Left lung (tissue), 10 donors: ENCODE results near the gene SIRT3. TPM values are rescaled to one million over a fixed set of nuclear protein-coding genes. Genes with fewer than 3 reads are reported as not detected.
"Not testable (repeated sequence)": the region's sequence is repeated elsewhere in the genome, so short reads cannot be mapped to it uniquely, and the experiment has no call there.

Source experiments
- ATAC-seq: fragments of 200-7000 bp; cut with Tn5 transposase; one replicate; pipeline ENCODE4 v1.9.1; 2020; ENCODE audit warnings: moderate library complexity
- DNase-seq, 4 donors: peaks; one replicate each; pipeline ENCODE4 v3.0.0-alpha.2; 2013 to 2020
- H3K27ac ChIP-seq, 2 donors: fragments of 200-600 bp; sonication (generic) in 1 of 2; one replicate each; pipeline versions ENCODE4 v1.5.0 to v1.8.0; 2020 to 2021
- H3K27me3 ChIP-seq, 2 donors: fragments of 200-600 bp; sonication (generic) in 1 of 2; one replicate each; pipeline versions ENCODE4 v1.5.0 to v1.8.0; 2020 to 2021
- H3K36me3 ChIP-seq, 2 donors: fragments of 200-600 bp; sonication (generic) in 1 of 2; one replicate each; pipeline versions ENCODE4 v1.5.0 to v1.8.0; 2020 to 2021
- H3K4me1 ChIP-seq, 2 donors: fragments of 200-600 bp; one replicate each; pipeline ENCODE4 v1.8.0; 2021
- H3K4me3 ChIP-seq, 2 donors: fragments of 200-600 bp; sonication (generic) in 1 of 2; one replicate each; pipeline versions ENCODE4 v1.5.0 to v1.8.0; 2020 to 2021; ENCODE audit warnings: mild to moderate bottlenecking in 1 of 2
- H3K9me3 ChIP-seq, 2 donors: fragments of 200-600 bp; sonication (generic) in 1 of 2; one replicate each; pipeline versions ENCODE4 v1.5.0 to v1.8.0; 2020 to 2021
- CTCF ChIP-seq, 2 donors: fragments of 200-600 bp; sonication (generic) in 1 of 2; IDR thresholded peaks; one replicate each; pipeline versions ENCODE4 v1.5.0 to v1.8.0; 2021; ENCODE audit warnings: antibody characterized with exemption in 2 of 2
- intact Hi-C, 2 donors: fragments of 100-400 bp; cut with DNase I; formaldehyde crosslinking; loops; one replicate each; pipeline versions ENCODE4 v1.11.2 to v1.14.2; 2022
- polyA plus RNA-seq, 6 donors: library from polyadenylated mRNA; unstranded; fragments of 120-200 nt; gene quantifications; one replicate each; pipeline ENCODE4 v1.2.1, GENCODE V29; 2013; ENCODE audit not compliant: insufficient read length in 6 of 6
- total RNA-seq, 2 donors: library from RNA; stranded (reverse); fragmentation: NEBNext Ultra II Directional; extraction: Animal tissue kit (Norgen Biotek cat#: 25700); gene quantifications; one replicate each; pipeline ENCODE4 v1.2.1, GENCODE V29; 2021
- donor health status: DM: no; HTN: yes; CAD: no.
- donor health status: DM: no; HTN: no; CAD: no.

The SIRT3 gene
- total and polyA plus RNA-seq, 8 donors, result 13.5 to 36.6 (median 29.8) TPM

- ATAC-seq (no peak), DNase-seq (no peak)
- Histone ChIP-seq H3K27me3 (no peaks in the 10 kb centered on the region), H3K4me1 (peaks cover 11 to 28% of the 10 kb centered on the region in 2 donors), H3K9me3 (no peaks in the 10 kb centered on the region), H3K36me3 (peaks cover 0 to 65% of the 10 kb centered on the region in 2 donors), H3K27ac (no peak overlapping the region), H3K4me3 (no peak overlapping the region)
- no peak for TF ChIP-seq CTCF (IDR thresholded peaks at IDR 0.05)
- intact Hi-C loops, result no loop called here
Observed at GRCh38 chr11:240315-240714, 4.2 kb upstream of the SIRT3 start.

GRCh38 chr11:238346-238745 is 2.2 kb upstream of the SIRT3 start:
- H3K27ac ChIP-seq, intact Hi-C loops, DNase-seq, H3K27me3 ChIP-seq, H3K9me3 ChIP-seq, ATAC-seq: not testable (repeated sequence)
- H3K4me3 ChIP-seq, result peak overlapping the region in 1 of 2 donors; percentile 99
- H3K4me1 ChIP-seq, result peaks cover 12 to 33% of the 10 kb centered on the region in 2 donors
- peaks cover 0 to 45% of the 10 kb centered on the region in 2 donors for H3K36me3 ChIP-seq

- Histone ChIP-seq H3K9me3 (no peaks in the 10 kb centered on the region), H3K27ac (peak within 1 kb of the TSS; percentile 93 to 99), H3K4me3 (peak within 1 kb of the TSS; percentile 97 to 99), H3K27me3 (no peaks in the 10 kb centered on the region), H3K4me1 (peaks cover 12 to 33% of the 10 kb centered on the region in 2 donors), H3K36me3 (peaks cover 0 to 35% of the 10 kb centered on the region in 2 donors)
- ATAC-seq, result peak; percentile 96
- peak in 3 of 4 donors; percentile 88 to 96 (median 93) for DNase-seq
- no peak for TF ChIP-seq CTCF (IDR thresholded peaks at IDR 0.05)
- intact Hi-C loops, result no loop called here
Observed at GRCh38 chr11:236774-237767, 929 bp upstream of the SIRT3 start, which contains the start of gene PSMD13. PSMD13 (plus strand) TSS chr11:236976; CDS start chr11:237050, 74 bp downstream.

GRCh38 chr11:235609-235996 is 539 bp downstream of the SIRT3 start:
- peaks cover 12 to 33% of the 10 kb centered on the region in 2 donors for H3K4me1 ChIP-seq
- DNase-seq (no peak), ATAC-seq (peak; percentile 5)
- intact Hi-C loops, result no loop called here
- TF ChIP-seq CTCF (IDR thresholded peaks at IDR 0.05), result no peak
- no peaks in the 10 kb centered on the region for H3K9me3 ChIP-seq
- H3K27me3 ChIP-seq, result no peaks in the 10 kb centered on the region
- peaks cover 0 to 20% of the 10 kb centered on the region in 2 donors for H3K36me3 ChIP-seq
- peak overlapping the region; percentile 80 to 99 for H3K27ac ChIP-seq
- H3K4me3 ChIP-seq, result peak overlapping the region; percentile 77 to 99

GRCh38 chr11:235180-235579 is 962 bp downstream of the SIRT3 start:
- ATAC-seq (no peak), DNase-seq (no peak)
- Histone ChIP-seq H3K4me1 (peaks cover 12 to 33% of the 10 kb centered on the region in 2 donors), H3K9me3 (no peaks in the 10 kb centered on the region), H3K36me3 (peaks cover 0 to 16% of the 10 kb centered on the region in 2 donors), H3K4me3 (peak overlapping the region; percentile 77 to 99), H3K27me3 (no peaks in the 10 kb centered on the region), H3K27ac (no peak overlapping the region)
- no peak for TF ChIP-seq CTCF (IDR thresholded peaks at IDR 0.05)
- intact Hi-C loops, result no loop called here
